WTC11 (cell line): ENCODE data around the gene BAIAP3. TPM values are rescaled to one million over a fixed set of nuclear protein-coding genes. Genes with fewer than 3 reads are reported as not detected.

ENCODE experiments used
- ATAC-seq: fragments of 200-7000 bp; cut with Tn5 transposase; 2 replicates; pipeline ENCODE4 v1.10.0; 2021; ENCODE audit warnings: mild to moderate bottlenecking, moderate library complexity
- CTCF ChIA-PET: fragments of 300-600 bp; sonication (Branson Sonifier 250); formaldehyde crosslinking; loops from one replicate; lab custom pipeline; 2021; ENCODE audit warnings: antibody characterized with exemption; lab: Charles Lee
- POLR2A ChIA-PET: fragments of 350-600 bp; sonication (Branson Sonifier 250); formaldehyde crosslinking; loops from one replicate; lab custom pipeline; 2021; ENCODE audit warnings: antibody characterized with exemption; lab: Charles Lee
- DNase-seq: peaks from one replicate; pipeline ENCODE4 v3.0.0; 2021; ENCODE audit warnings: low spot score
- H3K27ac Mint-ChIP-seq: 2 replicates; pipeline ENCODE4 v1.8.0; 2021; ENCODE audit warnings: mixed read lengths
- H3K27me3 Mint-ChIP-seq: 2 replicates; pipeline ENCODE4 v1.8.0; 2021; ENCODE audit warnings: low read depth, mild to moderate bottlenecking, moderate library complexity, mixed read lengths
- H3K36me3 Mint-ChIP-seq: 2 replicates; pipeline ENCODE4 v1.8.0; 2021; ENCODE audit warnings: mixed read lengths
- H3K4me1 Mint-ChIP-seq: 2 replicates; pipeline ENCODE4 v1.8.0; 2022; ENCODE audit warnings: mixed read lengths
- H3K4me3 Mint-ChIP-seq: 2 replicates; pipeline ENCODE4 v1.8.0; 2021; ENCODE audit warnings: mild to moderate bottlenecking, moderate library complexity, mixed read lengths
- H3K9me3 Mint-ChIP-seq: 2 replicates; pipeline ENCODE4 v1.8.0; 2021; ENCODE audit warnings: mixed read lengths
- CREB1 ChIP-seq: sonication (generic); formaldehyde crosslinking; IDR thresholded peaks from 2 replicates; pipeline ENCODE4 v1.8.0; 2023; ENCODE audit warnings: mild to moderate bottlenecking, missing genetic modification reagents
- E2F4 ChIP-seq: sonication (generic); formaldehyde crosslinking; IDR thresholded peaks from 2 replicates; pipeline ENCODE4 v1.8.1; 2022; ENCODE audit warnings: low read depth, mild to moderate bottlenecking, moderate library complexity, missing genetic modification reagents, borderline replicate concordance
- FOXP4 ChIP-seq: sonication (generic); formaldehyde crosslinking; IDR thresholded peaks from 2 replicates; pipeline ENCODE4 v1.8.0; 2022; ENCODE audit warnings: mild to moderate bottlenecking, missing genetic modification reagents
- IRF2 ChIP-seq: sonication (generic); formaldehyde crosslinking; IDR thresholded peaks from 2 replicates; pipeline ENCODE4 v1.8.0; 2022; ENCODE audit warnings: low read depth, missing genetic modification reagents, borderline replicate concordance
- JUN ChIP-seq: sonication (generic); formaldehyde crosslinking; IDR thresholded peaks from 2 replicates; pipeline ENCODE4 v1.8.0; 2023; ENCODE audit warnings: mild to moderate bottlenecking, missing genetic modification reagents
- NFE2L1 ChIP-seq: sonication (generic); formaldehyde crosslinking; IDR thresholded peaks from 2 replicates; pipeline ENCODE4 v1.8.1; 2023; ENCODE audit warnings: missing genetic modification reagents
- NR3C1 ChIP-seq: sonication (generic); formaldehyde crosslinking; conservative IDR thresholded peaks from 2 replicates; pipeline ENCODE4 v1.8.1; 2023; ENCODE audit warnings: low read depth, mild to moderate bottlenecking, missing genetic modification reagents
- SMAD4 ChIP-seq: sonication (generic); formaldehyde crosslinking; IDR thresholded peaks from 2 replicates; pipeline ENCODE4 v1.8.0; 2022; ENCODE audit warnings: mild to moderate bottlenecking, missing genetic modification reagents
- STAT6 ChIP-seq: sonication (generic); formaldehyde crosslinking; conservative IDR thresholded peaks from 2 replicates; pipeline ENCODE4 v1.8.1; 2023; ENCODE audit warnings: mild to moderate bottlenecking, low read depth, missing genetic modification reagents, moderate library complexity
- ZNF396 ChIP-seq: fragments of 250-450 bp; sonication (Bioruptor Pico); IDR thresholded peaks from 2 replicates; pipeline ENCODE4 v1.8.0; 2021; ENCODE audit warnings: mild to moderate bottlenecking, moderate library complexity, borderline replicate concordance
- total RNA-seq: library from RNA; stranded (reverse); gene quantifications from 3 replicates; pipeline ENCODE4 v1.2.3, GENCODE V29; 2021
- TF ChIP-seq, protein P1 (sequence below): sonication (generic); formaldehyde crosslinking; IDR thresholded peaks from 2 replicates; pipeline ENCODE4 v1.8.0; 2022; ENCODE audit warnings: missing genetic modification reagents
- TF ChIP-seq, protein P2 (sequence below): fragments of 250-450 bp; sonication (Bioruptor Pico); IDR thresholded peaks from 2 replicates; pipeline ENCODE4 v1.9.0; 2021; ENCODE audit warnings: moderate library complexity, mild to moderate bottlenecking, inconsistent platforms, borderline replicate concordance

The BAIAP3 gene
- total RNA-seq, 1 experiment from 2014 or later: 18.8 TPM

DNA sequence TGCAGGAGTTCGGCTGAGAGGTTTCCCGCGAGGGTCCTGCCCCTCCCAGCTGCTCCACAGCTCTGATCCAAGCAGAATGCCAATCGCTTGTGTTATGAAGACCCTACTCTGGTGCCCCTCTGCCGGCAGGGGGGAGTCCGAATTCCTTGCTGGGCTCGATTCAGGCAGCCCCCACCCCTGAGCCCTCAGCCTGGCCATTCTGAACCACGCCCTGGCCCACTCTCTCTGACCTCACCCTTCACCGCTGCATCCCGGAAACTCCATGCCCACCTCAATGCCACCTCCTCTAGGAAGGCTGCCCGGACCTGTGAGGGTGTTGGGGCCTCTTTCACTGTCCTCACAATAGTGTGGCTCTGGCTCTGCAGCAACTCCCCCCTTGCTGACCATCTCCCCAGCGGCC, 31.9 kb upstream of the BAIAP3 start:
- POLR2A ChIA-PET: interaction anchor here (1.1 to 1.5 kb wide), 2 partner anchors 21 to 31 kb away, joined by 3 to 6 read pairs; no protein-coding TSS in a partner anchor
- peaks cover 19% of the 10 kb centered on the region for H3K4me1 Mint-ChIP-seq
- H3K27me3 Mint-ChIP-seq: peaks cover 11% of the 10 kb centered on the region
- DNase-seq (no peak), ATAC-seq (no peak)
- H3K9me3 Mint-ChIP-seq: no peaks in the 10 kb centered on the region
- H3K36me3 Mint-ChIP-seq: no peaks in the 10 kb centered on the region
- TF ChIP-seq JUN (CRISPR knock-in tag): no peak
- no peak for TF ChIP-seq SMAD4 (CRISPR knock-in tag)
- no peak for TF ChIP-seq STAT6 (CRISPR knock-in tag)
- TF ChIP-seq NR3C1: no peak
- no peak for TF ChIP-seq CREB1 (CRISPR knock-in tag)
- no peak for TF ChIP-seq ZNF396 (CRISPR knock-in tag)
- TF ChIP-seq, protein P1, sequence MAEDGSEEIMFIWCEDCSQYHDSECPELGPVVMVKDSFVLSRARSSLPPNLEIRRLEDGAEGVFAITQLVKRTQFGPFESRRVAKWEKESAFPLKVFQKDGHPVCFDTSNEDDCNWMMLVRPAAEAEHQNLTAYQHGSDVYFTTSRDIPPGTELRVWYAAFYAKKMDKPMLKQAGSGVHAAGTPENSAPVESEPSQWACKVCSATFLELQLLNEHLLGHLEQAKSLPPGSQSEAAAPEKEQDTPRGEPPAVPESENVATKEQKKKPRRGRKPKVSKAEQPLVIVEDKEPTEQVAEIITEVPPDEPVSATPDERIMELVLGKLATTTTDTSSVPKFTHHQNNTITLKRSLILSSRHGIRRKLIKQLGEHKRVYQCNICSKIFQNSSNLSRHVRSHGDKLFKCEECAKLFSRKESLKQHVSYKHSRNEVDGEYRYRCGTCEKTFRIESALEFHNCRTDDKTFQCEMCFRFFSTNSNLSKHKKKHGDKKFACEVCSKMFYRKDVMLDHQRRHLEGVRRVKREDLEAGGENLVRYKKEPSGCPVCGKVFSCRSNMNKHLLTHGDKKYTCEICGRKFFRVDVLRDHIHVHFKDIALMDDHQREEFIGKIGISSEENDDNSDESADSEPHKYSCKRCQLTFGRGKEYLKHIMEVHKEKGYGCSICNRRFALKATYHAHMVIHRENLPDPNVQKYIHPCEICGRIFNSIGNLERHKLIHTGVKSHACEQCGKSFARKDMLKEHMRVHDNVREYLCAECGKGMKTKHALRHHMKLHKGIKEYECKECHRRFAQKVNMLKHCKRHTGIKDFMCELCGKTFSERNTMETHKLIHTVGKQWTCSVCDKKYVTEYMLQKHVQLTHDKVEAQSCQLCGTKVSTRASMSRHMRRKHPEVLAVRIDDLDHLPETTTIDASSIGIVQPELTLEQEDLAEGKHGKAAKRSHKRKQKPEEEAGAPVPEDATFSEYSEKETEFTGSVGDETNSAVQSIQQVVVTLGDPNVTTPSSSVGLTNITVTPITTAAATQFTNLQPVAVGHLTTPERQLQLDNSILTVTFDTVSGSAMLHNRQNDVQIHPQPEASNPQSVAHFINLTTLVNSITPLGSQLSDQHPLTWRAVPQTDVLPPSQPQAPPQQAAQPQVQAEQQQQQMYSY: no peak
- CTCF ChIA-PET: interaction anchor here (0.6 to 3.3 kb wide), 21 partner anchors 8 to 481 kb away, joined by 3 to 48 read pairs (median 6); partner anchors contain the start of genes BAIAP3, SPSB3, UBE2I and UQCC4
- no peak overlapping the region for H3K27ac Mint-ChIP-seq
- no peak overlapping the region for H3K4me3 Mint-ChIP-seq

- TF ChIP-seq NFE2L1 (CRISPR knock-in tag) (no peak), E2F4 (CRISPR knock-in tag) (no peak), IRF2 (CRISPR knock-in tag) (no peak), JUN (CRISPR knock-in tag) (no peak), FOXP4 (CRISPR knock-in tag) (no peak)
- TF ChIP-seq, protein P2, sequence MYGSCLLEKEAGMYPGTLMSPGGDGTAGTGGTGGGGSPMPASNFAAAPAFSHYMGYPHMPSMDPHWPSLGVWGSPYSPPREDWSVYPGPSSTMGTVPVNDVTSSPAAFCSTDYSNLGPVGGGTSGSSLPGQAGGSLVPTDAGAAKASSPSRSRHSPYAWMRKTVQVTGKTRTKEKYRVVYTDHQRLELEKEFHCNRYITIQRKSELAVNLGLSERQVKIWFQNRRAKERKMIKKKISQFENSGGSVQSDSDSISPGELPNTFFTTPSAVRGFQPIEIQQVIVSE (CRISPR knock-in tag): no peak
- Mint-ChIP-seq H3K9me3 (no peaks in the 10 kb centered on the region), H3K27ac (no peak overlapping the region), H3K4me3 (no peak overlapping the region), H3K27me3 (no peaks in the 10 kb centered on the region), H3K36me3 (0 out of 2 replicates have a peak, but pooled peaks cover 7% of the 10 kb centered on the region), H3K4me1 (peaks cover 13% of the 10 kb centered on the region)
- POLR2A ChIA-PET: no interaction called here
- ATAC-seq: no peak
- CTCF ChIA-PET: interaction anchor here (0.7 to 1.6 kb wide), 3 partner anchors 16 to 249 kb away, joined by 3 to 9 read pairs (median 3); no protein-coding TSS in a partner anchor
- no peak for DNase-seq
Observed at GRCh38 chr16:1305823-1306222, 27.6 kb upstream of the BAIAP3 start.
